Left renal cortex interstitium (tissue), 4 donors: Measurements from ENCODE around the gene ANKRD28. TPM values are rescaled to one million over a fixed set of nuclear protein-coding genes. Genes with fewer than 3 reads are reported as not detected.
"Not testable (repeated sequence)": the region's sequence is repeated elsewhere in the genome, so short reads cannot be mapped to it uniquely, and the experiment has no call there.

Experiments
- DNase-seq, 4 donors: peaks; one replicate each; pipeline ENCODE4 v3.0.0-alpha.2; 2013; ENCODE audit warnings: low read depth in 4 of 4, low spot score in 2 of 4, missing footprints in 1 of 4
- polyA plus RNA-seq, 4 donors: library from polyadenylated mRNA; unstranded; fragments of 120-200 nt; gene quantifications; one replicate each; pipeline ENCODE4 v1.2.1, GENCODE V29; 2013; ENCODE audit not compliant: insufficient read length in 4 of 4

Gene ANKRD28
- polyA plus RNA-seq, 4 donors, result 35.0 to 53.4 (median 44.4) TPM

DNA sequence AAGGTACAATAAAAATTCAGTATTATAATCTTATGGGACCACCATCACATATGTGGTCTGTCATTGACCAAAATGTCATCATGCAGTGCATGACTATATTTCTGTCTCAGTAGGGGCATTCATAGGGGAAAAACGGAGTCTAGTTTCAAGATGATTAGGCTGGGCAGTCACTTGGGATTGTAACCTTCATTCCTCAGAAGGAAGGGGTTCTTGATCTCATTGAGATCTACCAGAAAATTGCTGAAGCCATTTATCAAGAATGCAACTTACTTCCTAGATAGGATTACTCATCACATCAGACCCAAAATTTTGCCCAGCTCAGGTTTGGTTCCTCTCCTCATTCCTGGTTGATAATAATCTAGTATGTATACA, 158.9 kb downstream of the ANKRD28 start:
- DNase-seq, result no peak

DNA sequence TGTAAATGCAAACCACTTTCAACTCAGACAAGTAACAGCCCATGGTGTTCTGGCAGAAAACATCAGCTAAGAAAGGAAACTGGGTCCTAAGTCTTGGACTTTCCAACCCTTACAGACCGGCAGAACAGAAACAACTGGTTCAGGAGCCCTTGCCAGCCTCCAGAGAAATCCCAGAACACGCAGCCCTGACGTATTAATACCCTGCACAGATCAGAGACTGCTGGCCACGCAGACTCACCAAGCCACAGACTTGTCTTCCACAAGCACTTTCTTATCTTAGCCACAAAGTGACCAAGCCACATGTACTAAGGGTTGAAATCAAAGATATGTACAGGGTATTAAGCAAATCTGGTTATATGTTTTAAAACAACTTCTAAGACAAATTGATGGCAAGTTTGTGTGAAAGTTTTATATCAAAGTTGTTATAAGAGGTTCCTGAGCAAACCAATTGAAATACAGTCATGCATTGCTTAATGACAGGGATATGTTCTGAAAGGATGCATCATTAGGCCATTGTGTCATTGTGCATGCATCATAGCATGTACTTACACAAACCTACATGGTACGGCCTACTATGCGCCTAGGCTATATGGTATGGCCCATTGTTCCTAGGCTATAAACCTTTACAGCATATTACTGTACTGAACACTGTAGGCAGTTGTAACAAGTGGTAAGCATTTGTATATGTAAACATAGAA, 159.4 kb downstream of the ANKRD28 start:
- DNase-seq, result no peak

DNA sequence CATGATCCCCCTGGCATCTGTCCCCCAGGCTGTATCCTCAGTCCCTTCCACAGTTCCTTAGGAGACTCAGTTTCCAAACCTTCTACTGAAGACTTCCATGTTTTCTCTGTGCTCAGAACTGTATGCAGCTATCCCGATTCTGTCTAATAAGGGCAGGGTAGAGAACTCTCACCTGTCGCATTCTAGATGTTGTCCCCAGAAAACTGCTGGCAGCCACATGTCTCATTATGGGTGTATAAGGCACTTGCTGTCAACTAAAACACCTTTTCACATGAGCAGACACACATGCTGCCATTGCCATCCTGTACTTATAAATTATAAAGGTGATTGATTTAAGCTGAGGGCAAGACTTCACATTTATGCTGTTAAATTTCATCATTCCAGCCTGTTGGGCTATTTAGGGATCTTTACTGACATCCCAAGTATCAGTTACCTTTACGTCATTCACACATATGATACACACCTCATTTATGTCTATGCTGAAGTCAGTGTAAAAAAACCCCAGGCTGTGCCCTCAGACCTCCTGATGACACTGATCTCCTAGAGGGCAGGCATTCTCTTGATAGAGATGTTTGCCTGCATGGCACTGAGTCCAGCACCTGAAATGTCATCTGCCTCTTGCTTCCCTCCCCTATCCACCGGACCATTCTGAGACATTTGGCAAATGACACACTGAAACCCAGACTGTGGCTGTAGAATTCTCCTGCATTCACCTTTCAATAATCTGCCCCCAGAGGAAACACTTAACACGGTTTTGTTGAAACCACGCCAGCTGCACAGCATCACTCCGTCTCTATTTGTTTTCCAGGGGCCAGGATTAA, 160.4 kb downstream of the ANKRD28 start:
- DNase-seq, result no peak

DNA sequence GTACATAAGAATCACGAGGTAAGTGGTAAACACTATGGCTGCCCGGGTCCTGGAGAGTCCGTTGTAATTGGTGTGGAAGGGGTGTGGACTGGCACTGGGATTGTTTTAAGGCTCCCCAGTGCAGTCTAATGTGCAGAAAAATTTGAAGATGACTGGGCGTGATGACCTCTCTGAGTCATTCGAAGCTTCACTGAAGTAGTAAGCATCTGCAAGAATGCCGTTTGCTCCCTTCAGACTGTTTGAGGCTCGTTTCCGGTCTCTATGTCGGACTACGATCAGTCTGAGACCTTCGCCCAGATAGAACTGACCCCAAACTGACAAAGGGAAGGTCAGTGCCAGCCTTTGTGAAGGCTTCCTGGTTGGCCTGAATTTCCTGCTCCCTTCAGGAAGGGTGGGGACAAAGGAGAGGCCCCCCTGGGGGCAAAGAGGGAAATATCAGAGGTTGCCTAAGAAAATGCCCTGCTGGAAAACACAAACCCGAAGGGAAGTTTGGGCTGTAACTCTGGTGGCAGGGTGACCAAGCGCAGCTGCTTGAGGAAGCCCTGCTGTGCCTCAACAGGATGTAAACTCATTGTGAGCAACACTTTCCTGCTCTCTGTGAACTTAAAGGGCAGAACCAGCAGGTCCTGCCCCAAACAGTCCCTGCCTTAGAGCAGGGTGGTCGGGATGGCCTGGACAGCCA, 161.6 kb downstream of the ANKRD28 start:
- no peak for DNase-seq

DNA sequence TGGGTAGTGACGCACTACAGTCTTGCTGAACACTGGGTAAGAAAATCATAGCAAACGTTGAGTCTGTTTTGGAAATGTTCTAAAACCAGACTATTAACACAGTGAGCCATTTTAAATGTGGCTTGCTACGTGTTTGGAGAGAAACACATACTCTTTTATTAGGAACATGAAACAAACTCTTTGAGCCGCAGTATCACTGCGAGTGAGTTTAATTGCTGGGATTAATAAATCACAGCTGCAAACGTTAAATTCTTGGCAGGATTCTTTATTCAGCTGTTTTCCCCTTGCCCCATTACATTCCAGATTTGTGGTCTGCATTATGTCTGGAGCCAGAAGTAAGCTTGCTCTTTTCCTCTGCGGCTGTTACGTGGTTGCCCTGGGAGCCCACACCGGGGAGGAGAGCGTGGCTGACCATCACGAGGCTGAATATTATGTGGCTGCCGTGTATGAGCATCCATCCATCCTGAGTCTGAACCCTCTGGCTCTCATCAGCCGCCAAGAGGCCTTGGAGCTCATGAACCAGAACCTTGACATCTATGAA, 162.6 kb downstream of the ANKRD28 start:
- peak in 2 of 4 donors; percentile 53 to 57 for DNase-seq

DNA sequence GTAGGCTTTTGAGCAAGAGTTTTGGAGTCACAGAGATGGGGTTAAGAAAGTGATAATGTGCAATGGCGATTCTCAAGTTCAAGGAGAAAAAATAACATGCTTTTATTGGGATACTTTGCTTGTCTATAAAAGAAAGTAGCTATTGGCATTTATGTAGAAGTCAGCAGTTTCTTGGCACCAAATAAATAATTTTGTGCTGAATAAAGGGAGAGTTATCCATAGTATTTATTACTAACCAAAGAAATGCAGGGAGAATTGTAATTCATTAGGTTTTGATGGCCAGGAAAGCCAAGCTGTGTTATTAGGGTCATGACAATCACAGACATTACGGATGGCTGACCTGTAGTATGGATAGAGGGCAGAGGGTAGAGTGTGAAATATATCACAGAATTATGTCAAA, 163.1 kb downstream of the ANKRD28 start:
- DNase-seq, result no peak

DNA sequence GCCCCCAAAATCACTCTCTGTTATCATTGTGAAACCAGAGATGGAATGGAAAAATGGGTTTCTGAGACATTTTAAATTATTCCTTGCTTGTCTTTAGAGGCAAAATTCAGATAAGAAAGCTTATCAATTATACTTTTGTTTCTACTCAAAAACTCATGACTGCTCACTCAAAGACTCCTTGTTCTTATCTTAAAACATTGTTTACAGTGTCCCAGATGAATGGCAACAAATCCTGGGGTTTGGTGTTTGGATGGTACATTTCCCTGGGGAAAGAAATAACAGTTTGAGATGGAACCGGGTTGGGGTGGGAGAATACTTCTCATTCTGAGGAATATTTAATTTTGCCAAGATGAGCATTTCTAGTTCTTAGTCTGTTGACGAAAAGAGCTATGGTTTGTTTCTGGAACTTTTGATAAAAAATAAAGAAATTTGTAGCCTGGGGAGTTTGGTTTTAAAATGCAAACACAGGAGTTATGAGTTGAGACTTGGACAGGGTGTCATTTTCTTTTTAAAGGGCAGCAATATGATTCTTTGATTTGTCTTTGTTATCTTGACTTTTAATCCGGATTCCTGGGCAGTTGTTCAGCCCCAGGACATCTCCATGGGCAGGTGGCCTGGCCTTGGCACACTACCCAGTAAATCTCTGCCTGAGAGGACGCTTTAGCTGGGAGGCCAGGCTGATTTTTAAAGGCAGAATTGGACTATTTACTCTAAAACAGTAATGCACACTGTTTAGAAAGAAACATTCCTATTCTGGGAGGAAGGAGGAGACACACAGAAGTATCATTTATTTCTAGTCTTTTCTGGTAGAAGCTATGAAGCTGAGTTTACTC, 163.8 kb downstream of the ANKRD28 start:
- DNase-seq, result no peak

DNA sequence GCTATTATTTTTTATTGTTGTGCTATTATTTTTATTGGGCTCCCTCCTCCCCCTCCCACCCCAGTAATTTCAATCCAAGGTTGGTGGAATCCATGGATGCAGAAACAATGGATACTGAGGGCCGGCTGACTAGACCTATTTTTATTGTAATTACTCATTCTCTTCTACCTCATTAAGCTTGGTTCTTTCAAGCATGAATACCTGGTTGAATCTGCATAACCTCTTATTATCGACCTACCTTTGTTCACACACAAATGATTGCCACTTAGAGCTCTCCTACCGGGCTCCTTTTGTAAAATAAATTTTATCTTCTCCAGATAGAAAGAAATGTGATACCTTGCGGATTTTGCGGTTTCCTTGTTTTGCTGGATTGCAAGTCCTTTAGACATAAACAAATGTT, 164.6 kb downstream of the ANKRD28 start:
- no peak for DNase-seq

DNA sequence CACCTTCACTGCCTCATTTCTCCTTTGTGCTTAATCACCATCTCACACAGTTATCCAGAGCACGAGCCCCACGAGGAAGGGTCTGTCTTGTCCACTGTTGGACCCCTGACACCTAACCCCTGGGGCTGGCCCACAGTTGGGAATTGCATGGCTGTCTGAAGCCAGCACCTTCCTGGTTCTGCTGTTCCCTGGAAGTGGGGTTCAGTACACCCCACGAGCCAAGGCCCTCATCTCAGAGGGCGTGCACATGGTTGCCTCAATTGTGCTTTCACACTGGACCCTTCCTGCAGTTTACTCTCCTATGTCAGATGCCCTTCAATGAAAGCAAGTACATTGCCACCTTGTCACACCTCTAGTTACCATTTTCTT, 165.6 kb downstream of the ANKRD28 start:
- no peak for DNase-seq

DNA sequence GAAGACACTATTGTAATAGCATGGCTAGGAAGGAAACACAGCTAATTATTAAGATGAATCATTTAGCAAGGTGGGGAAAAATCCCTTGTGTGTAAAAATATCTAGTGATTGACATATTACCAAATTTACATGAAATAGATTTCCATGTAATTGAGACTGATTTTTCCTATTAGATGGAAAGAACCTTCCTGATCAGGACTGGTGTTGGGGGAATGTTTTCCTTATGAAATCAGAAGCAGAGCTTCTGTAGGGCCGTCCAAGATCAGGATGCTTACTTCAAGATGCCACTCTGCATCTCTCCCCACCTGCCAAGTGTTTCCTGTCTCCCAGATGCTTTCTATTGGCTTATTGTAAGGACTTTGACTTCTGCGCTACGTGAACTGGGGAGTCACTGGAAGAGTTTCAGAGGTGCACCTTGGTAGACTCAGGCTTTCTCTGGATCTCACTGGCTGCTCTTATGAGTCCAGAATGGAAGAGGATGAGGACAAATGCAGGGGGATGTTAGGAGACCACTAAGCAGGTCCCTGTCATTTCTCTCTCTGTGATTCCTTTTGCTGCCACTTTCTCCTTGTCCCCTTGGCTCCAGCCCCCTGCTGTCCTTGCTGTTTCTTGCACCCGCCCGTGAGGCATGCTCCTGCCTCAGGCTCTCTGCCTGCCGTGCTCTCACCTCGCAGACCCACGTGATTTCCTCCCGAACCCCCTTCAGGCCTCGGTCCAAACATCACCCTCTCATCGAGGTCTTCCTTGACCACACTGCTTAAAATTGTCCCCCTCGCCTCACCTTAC, 166.2 kb downstream of the ANKRD28 start:
- DNase-seq, result no peak

DNA sequence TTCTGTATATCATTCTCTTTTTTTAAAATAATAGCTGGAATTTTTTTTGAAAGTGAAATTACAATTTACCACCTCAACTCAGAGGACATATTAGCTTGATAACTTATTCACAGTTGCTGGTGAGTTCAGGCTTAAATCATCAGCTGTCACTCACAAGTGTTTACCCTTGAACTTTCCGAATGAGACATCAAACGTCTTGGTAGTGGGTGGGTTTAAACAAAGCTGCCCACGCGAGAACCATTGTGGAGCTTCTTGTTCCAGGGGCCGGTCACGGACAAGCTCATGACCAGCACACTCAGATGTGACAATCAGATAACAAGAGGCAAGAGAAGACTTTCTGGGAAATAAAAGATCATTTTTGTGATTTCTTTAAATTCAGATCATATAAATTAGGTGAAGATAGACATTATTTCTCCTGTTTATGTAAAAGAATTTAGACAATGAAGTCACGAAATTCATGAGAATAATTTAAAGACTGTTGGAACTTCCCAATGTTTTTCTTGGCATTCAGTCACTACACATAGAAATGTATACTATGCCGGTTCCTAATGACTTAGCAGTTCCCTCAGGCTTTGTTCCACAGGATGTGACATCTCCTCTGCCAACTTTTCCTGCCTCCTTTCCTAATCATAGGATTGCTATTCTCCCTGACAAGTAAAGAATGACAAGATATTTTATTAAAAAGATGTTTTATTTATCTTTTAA, 167.0 kb downstream of the ANKRD28 start:
- peak in 2 of 4 donors; percentile 45 to 49 for DNase-seq

DNA sequence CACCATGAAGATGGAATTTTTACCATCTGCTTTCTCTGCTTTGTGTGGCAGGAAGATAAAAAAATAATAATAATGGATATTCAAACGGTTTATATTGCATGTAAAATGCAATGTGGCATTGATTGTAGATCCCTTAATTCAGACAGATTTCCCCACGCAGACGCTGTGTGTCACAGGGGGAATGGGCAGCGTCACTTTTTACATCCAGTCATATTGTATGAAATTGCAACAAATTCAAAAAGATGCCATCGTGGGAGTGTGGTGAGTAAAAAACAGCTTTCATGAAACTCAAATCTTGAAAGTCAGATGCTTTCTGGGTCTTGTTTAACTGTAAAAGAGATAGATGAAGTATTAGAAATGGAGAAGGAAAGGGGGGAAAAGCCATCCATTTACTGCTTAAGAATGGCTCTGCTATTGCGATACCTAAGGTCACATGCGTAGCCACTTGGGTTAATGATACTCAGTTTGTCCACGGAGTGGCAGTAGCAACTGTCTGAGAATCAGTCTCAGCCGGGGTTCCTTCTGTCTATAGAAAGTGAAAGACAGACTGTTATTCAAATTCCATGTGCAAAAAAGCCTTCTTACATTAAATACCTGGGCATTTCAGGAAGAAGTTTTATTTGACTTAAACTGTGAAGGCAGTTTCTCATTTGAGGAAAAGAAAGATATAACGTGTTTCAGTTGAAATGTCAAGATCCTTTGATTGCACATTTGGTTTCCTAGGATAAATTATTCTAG, 167.8 kb downstream of the ANKRD28 start:
- DNase-seq, result peak in 2 of 4 donors; percentile 40 to 51

DNA sequence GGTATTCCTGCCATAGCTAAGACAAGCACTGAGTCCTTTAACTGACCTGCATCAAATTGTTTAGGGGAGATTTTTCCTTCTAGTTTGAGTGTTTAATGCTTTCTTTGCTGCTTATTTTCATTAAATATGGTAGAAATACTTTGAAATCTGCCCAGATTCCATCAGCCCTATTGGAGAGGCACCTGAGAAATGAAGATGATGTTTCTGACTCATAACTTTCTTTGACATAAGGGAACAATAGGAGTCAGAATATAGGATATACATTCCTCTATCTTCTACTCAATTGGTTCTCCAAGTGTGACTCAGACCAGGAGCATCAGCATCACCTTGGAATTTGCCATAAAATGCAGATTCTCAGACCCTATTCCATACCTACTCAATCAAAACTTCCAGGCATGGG, 168.8 kb downstream of the ANKRD28 start:
- DNase-seq, result no peak

DNA sequence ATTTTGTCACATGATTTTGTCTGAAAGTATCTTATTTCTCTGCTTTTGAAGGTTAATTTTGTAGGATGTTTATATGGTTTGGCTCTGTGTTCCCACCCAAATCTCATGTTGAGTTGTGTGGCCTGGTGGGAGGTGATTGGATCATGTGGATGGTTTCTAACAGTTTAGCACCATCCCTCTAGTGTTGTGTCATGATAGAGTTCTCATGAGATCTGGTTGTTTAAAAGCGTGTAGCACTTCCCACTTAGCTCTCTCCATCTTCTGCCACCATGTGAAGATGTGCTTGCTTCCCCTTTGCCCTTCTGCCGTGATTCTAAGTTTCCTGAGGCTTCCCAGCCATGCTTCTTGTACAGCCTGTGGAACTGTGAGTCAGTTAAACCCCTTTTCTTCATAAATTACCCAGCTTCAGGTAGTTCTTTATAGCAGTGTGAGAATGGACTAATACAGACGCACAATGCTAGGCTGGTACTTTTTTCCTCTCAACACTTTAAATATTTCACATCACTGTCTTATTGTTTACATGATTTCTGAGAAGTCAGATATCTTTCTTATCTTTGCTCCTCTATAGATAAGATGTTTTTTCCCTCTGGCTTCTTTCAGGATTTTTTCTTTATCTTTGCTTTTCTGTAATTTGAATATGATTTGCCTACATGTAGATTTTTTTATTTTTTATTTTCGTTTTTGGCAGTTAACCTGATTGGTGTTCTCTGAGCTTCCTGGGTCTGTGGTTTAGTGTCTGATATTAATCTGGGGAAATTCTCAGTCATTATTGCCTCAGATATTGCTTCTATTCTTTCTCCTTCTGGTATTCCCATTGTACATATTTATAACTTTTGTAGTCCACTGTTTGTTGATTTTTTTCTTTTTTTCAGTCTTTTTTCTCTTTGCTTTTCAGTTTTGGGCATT, 174.0 kb downstream of the ANKRD28 start:
- no peak for DNase-seq

DNA sequence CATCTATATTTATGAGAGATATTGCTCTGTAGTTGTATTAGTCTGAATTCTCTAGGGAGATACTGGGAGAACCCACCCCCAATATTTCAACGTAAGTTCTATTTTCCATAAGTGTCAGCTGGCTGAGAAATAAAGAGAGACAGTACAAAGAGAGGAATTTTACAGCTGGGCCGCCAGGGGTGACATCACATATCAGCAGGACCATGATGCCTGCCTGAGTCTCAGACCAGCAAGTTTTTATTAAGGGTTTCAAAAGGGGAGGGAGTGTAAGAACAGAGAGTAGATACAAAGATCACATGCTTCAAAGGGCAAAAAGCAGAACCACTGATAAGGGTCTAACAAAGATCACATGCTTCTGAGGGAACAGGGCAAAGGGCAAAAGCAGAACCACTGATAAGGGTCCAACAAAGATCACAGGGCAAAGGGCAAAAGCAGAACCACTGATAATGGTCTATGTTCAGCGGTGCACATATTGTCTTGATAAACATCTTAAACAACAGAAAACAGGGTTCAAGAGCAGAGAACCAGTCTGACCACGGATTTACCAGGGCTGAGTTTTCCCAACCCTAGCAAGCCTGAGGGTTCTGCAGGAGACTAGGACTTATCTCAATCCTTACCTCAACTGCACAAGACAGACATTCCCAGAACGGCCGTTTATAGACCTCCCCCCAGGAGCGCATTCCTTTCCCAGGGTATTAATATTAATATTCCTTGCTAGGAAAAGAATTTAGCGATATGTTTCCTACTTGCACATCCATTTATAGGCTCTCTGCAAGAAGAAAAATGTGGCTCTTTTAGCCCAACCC, 177.9 kb downstream of the ANKRD28 start:
- DNase-seq, result not testable (repeated sequence)
